ENCODE data around the gene GDF10. TPM values are rescaled to one million over a fixed set of nuclear protein-coding genes. Genes with fewer than 3 reads are reported as not detected.

GDF10 gene
- total and polyA plus RNA-seq, 2 of the 13 experiments (the other 11 are each of a cell fraction or from before 2014, with no cell fraction given): 0.03 TPM; not detected in 1

DNA sequence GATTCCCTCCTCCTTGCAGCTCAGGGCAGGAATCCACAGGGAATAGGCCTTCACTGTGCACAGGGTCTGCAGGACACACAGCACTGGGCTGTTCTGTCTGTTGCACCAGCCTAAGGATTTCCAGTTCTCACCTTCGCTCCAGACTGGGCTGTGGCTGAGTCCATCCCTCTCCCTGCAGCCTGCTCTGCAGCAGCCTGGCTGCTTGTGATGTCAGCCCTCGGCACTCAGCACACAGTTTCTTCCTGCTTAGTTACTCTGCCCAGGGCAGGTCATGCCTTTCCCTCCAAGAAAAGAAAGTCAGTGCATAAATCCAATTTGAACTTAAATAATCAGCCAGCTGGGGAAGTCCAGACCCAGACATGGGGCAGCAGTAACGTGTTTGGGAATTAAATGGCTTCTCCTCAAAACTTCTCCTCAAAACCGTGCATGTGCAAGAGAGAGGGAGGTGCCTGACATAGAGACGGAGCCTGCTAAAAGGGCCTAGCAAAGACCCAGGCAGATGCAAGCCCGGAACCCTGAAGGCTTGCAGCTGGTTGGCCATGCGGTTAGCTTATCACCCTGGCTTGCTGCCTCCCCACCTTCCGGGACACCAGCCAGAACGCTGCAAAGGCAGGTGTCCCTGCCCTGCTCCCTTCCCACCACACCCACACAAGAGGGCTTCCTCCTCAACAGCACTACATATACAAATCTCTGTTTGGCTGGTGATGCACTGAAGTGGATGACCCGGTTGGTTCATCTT is 11.4 kb downstream of the GDF10 start (continued):
- TF ChIP-seq GTF2F1 (IDR thresholded peaks at IDR 0.05; ENCODE audit: low read length) (no peak), PCBP2 (optimal IDR thresholded peaks at IDR 0.05; ENCODE audit: low read depth, low read length, poor library complexity, severe bottlenecking) (no peak), ZNF34 (CRISPR knock-in tag; IDR thresholded peaks at IDR 0.05; ENCODE audit: borderline replicate concordance) (no peak), MYNN (CRISPR knock-in tag; IDR thresholded peaks at IDR 0.05; ENCODE audit: low read depth) (no peak), GABPA (IDR thresholded peaks at IDR 0.05; ENCODE audit: low read depth, low read length) (no peak), GABPA (CRISPR knock-in tag; IDR thresholded peaks at IDR 0.05; ENCODE audit: low read depth) (no peak), NFE2L2 (IDR thresholded peaks at IDR 0.05; ENCODE audit: low read length) (no peak), ZNF350 (CRISPR knock-in tag; IDR thresholded peaks at IDR 0.05; ENCODE audit: borderline replicate concordance, low read depth) (no peak)

DNA sequence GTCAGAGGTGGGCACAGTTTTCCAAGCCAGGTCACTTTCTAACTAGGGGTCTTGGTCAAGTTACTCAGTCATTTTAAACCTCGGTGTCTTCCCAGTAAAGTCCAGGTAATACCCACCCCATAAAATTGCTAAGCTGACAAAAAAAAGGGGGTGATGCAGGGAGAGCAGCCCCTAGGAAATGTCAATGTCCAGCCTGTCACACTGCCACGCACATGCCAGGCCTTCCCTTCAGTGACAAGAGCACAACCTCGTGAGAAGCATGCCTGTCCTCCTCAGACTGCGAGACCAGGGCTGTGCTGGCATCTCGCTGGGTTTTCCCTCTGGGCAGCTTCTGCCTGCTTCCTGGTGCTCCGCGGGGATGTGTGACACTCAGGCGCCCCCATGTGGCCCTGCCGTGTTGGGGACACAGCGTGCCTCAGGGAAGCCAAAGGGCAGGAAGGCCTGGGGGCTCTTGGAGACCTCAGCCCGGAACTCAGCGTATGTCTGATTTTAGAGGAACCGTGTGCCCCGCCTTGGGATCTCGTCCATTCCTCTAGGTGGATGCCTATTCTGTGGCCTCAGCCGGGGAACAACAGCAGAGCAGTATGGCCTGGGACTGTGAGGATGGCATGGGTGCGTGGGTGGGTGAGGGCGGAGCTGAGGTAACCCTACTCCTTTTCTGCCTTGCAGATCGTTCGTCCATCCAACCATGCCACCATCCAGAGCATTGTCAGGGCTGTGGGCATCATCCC is 12.1 kb downstream of the GDF10 start:
- Histone ChIP-seq H3K36me3 (replicated peaks in 1 of 2; ENCODE audit: control insufficient read depth in 1 of 2, insufficient read depth in 2 of 2, low read length in 2 of 2) (no peaks in the 10 kb centered on the region), H2AFZ (ENCODE audit: low read length) (no peak overlapping the region), H3K27ac (ENCODE audit: extremely low read length, insufficient read depth, low read length) (no peak overlapping the region), H3K9ac (ENCODE audit: insufficient read depth, low read depth, low read length) (no peak overlapping the region), H3K79me2 (ENCODE audit: insufficient read depth, low read length) (no peaks in the 10 kb centered on the region), H3K9me3 (ENCODE audit: low read length) (no peaks in the 10 kb centered on the region), H4K20me1 (ENCODE audit: insufficient read depth, low read length) (no peaks in the 10 kb centered on the region), H3K4me2 (ENCODE audit: low read depth, low read length) (no peak overlapping the region), H3K4me3 (replicated peaks in 1 of 3; ENCODE audit: insufficient read depth in 1 of 3, low read depth in 2 of 3, low read length in 3 of 3) (no peak overlapping the region), H3K27me3 (ENCODE audit: control insufficient read depth in 1 of 2, insufficient read depth in 2 of 2, low read length in 2 of 2) (peaks cover 4 to 15% of the 10 kb centered on the region in 2 experiments; a peak in 3 of 5 replicates), H3K4me1 (ENCODE audit: insufficient read depth, low read length) (no peaks in the 10 kb centered on the region)
- DNase-seq (ENCODE audit: low spot score) (peak; percentile 48), FAIRE-seq (no peak), ATAC-seq (peak; percentile 96)
- in situ Hi-C loops (cut with HindIII; ENCODE audit: extremely low pct_ligation_motif_present, low pct_unique_long_range_greater_than_20kb) (no loop called here), intact Hi-C loops (cut with micrococcal nuclease; ENCODE audit: unreplicated experiment) (loop anchor here (1.0 to 5.0 kb wide), 2 partner anchors 265 to 288 kb away; no protein-coding TSS in a partner anchor)
- 0% methylated on average over 4 of the region's 20 CpGs for WGBS (ENCODE audit: low lambda C conversion rate)
- ChIA-PET POLR2A (no interaction called here), CTCF (ENCODE audit: low intra/inter-chr PET ratio, low total read pairs) (interaction anchor here (1.1 to 2.5 kb wide), 5 partner anchors 264 to 319 kb away, joined by 3 to 23 read pairs (median 4); no protein-coding TSS in a partner anchor)
- no TSS peak for BruUV-seq (replicated peaks)
- TF ChIP-seq MBD4 (IDR thresholded peaks at IDR 0.05; ENCODE audit: borderline replicate concordance, low read length): no peak
- no peak for TF ChIP-seq HDAC6 (IDR thresholded peaks at IDR 0.05; ENCODE audit: low read depth, low read length)
- no peak for TF ChIP-seq YEATS4 (CRISPR knock-in tag; IDR thresholded peaks at IDR 0.05; ENCODE audit: borderline replicate concordance)
- TF ChIP-seq, protein P1, sequence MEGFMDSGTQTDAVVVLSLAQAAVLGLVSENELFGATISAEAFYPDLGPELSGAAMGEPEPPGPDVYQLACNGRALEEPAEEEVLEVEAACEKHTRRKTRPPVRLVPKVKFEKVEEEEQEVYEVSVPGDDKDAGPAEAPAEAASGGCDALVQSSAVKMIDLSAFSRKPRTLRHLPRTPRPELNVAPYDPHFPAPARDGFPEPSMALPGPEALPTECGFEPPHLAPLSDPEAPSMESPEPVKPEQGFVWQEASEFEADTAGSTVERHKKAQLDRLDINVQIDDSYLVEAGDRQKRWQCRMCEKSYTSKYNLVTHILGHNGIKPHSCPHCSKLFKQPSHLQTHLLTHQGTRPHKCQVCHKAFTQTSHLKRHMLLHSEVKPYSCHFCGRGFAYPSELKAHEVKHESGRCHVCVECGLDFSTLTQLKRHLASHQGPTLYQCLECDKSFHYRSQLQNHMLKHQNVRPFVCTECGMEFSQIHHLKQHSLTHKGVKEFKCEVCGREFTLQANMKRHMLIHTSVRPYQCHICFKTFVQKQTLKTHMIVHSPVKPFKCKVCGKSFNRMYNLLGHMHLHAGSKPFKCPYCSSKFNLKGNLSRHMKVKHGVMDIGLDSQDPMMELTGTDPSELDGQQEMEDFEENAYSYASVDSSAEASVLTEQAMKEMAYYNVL (CRISPR knock-in tag; IDR thresholded peaks at IDR 0.05; ENCODE audit: borderline replicate concordance): no peak
- no peak for TF ChIP-seq ZNF260 (CRISPR knock-in tag; IDR thresholded peaks at IDR 0.05; ENCODE audit: borderline replicate concordance, low read depth)
- TF ChIP-seq, protein P2, sequence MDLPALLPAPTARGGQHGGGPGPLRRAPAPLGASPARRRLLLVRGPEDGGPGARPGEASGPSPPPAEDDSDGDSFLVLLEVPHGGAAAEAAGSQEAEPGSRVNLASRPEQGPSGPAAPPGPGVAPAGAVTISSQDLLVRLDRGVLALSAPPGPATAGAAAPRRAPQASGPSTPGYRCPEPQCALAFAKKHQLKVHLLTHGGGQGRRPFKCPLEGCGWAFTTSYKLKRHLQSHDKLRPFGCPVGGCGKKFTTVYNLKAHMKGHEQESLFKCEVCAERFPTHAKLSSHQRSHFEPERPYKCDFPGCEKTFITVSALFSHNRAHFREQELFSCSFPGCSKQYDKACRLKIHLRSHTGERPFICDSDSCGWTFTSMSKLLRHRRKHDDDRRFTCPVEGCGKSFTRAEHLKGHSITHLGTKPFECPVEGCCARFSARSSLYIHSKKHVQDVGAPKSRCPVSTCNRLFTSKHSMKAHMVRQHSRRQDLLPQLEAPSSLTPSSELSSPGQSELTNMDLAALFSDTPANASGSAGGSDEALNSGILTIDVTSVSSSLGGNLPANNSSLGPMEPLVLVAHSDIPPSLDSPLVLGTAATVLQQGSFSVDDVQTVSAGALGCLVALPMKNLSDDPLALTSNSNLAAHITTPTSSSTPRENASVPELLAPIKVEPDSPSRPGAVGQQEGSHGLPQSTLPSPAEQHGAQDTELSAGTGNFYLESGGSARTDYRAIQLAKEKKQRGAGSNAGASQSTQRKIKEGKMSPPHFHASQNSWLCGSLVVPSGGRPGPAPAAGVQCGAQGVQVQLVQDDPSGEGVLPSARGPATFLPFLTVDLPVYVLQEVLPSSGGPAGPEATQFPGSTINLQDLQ (CRISPR knock-in tag; IDR thresholded peaks at IDR 0.05): no peak
- no peak for TF ChIP-seq TFDP1 (CRISPR knock-in tag; IDR thresholded peaks at IDR 0.05; ENCODE audit: borderline replicate concordance)

All from HepG2 (cell line).